ENCODE measurements around the gene SYNE2. TPM values are rescaled to one million over a fixed set of nuclear protein-coding genes. Genes with fewer than 3 reads are reported as not detected.

The SYNE2 gene
- total RNA-seq, 1 donor, result 131 TPM

DNA sequence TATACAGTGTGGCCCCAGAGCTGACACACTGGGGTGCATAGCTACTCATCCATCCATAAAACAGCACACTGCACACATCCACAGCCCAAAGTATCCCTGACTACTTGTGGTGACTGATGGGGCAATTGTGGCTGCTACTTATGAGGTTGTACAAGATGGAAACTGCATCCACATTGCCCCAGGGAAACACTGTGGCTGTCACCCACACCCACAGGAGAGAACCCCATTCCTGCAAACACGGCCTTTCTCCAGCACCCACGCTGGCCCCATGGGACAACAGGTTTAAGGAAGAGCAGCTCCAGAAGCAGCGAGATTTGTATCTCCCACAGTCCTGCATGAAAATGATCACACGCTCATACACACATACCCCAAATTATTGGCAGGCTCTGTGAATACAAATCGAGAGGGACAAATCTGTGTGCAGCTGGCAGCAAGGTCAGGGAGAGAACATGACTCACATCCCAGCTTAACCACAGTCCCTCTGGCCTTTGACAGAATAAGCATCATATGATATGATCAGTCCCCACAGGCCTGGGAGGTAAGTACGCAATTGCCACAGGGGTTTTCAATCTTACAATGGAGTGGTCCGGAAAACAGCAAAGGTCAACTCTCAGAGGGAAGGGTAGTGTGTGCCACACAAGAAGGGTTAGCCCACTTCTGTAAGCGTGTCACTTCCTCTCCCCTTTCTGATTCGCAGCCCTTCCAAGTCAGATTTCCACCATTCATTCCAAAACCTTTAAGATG is 379.5 kb downstream of the SYNE2 start:
- Histone ChIP-seq H3K4me3 (ENCODE audit: low read length) (no peak overlapping the region), H3K9me3 (ENCODE audit: low read depth, low read length) (no peaks in the 10 kb centered on the region), H3K27me3 (ENCODE audit: insufficient read depth, low read length) (no peaks in the 10 kb centered on the region), H3K4me1 (ENCODE audit: insufficient read depth, low read length) (peaks cover 18% of the 10 kb centered on the region)

DNA sequence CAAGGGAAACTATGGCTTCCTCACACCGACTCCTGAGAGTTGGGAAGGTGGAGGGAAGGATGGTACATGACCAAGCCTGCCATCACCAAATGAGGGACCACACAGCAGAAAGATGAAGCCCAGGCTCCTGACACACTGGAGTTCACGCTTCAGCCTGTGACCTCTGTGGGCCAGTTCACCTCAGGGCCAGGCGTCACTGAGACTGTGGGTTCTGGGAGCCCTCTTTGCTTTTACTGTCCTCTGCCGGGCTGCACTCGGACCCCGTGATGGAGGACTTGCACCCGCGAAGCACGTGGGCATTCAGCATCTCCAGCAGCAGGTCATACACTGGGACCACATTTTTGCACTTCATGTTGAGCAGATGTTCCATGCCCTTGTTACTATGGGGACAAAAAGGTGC is 380.1 kb downstream of the SYNE2 start:
- H3K4me1 ChIP-seq (ENCODE audit: insufficient read depth, low read length), result peaks cover 18% of the 10 kb centered on the region
- H3K9me3 ChIP-seq (ENCODE audit: low read depth, low read length), result no peaks in the 10 kb centered on the region
- no peaks in the 10 kb centered on the region for H3K27me3 ChIP-seq (ENCODE audit: insufficient read depth, low read length)
- H3K4me3 ChIP-seq (ENCODE audit: low read length), result no peak overlapping the region

DNA sequence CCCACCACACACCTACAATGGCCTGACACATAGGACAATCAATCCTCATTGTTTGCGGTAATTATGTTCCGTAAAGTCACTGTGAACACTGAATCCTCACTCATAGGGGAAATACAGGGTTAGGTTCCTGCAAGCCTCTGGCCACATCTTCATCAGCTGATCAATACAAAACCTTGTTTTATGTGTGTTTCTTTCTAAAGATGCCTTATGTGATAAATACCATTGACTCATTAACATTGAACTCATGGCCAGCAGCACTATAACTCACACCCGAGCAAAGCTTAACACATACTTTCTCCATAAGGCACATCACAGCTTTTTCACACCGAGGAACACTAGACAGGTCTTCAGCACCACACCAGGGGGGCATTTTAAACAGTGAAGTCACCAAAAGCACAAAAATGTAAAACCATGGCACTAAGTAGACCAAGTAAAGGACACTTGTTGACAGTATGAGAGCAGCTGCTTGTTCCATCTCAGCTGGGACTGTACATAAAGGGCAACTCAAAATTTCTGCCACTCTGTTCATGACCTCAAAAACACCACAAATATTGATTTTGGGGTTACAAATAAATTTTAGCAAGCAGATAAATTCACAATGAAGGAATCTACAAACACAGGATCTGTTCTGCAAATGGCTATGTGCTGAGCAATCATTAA is 380.9 kb downstream of the SYNE2 start:
- H3K27me3 ChIP-seq (ENCODE audit: insufficient read depth, low read length), result no peaks in the 10 kb centered on the region
- H3K4me1 ChIP-seq (ENCODE audit: insufficient read depth, low read length), result peaks cover 18% of the 10 kb centered on the region
- H3K9me3 ChIP-seq (ENCODE audit: low read depth, low read length), result no peaks in the 10 kb centered on the region
- H3K4me3 ChIP-seq (ENCODE audit: low read length), result no peak overlapping the region

DNA sequence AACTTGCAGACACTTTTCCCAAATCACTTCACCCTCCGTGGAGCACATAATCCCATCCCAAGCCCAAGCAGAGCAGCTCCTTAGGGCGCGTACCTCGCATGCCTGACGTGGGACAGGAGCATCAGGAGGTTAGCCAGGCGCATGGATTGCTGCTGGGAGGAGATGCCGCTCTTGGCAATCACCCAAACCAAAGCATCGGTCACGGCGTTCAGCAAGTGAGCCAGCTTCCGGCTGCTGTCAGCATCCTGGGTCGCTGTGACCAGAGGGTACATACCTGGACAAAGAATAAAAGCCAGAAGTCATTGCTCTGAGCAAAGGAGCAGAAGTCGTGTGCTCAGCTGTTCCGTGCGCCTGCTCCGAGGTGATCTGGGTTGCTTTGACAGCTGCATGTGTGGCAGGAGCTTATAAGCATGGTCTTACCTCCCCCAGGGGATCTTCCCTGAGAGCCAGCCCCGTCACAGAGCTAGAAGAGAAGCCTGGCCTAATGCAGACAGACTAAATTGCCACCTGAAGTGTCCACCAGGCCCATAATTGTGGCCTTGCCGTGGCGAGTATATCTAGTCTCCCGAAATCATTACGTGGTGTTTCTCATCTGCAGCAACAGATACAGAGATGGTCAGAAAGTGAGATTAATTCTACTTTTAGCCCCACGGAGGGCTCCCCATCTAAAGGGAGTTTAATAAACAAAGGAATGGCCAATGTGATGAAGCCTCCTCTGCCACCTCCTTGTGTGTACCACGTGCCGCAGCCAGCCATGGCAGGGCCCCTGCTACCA is 382.3 kb downstream of the SYNE2 start:
- no peaks in the 10 kb centered on the region for H3K9me3 ChIP-seq (ENCODE audit: low read depth, low read length)
- H3K4me3 ChIP-seq (ENCODE audit: low read length), result no peak overlapping the region
- peaks cover 18% of the 10 kb centered on the region for H3K4me1 ChIP-seq (ENCODE audit: insufficient read depth, low read length)
- H3K27me3 ChIP-seq (ENCODE audit: insufficient read depth, low read length), result no peaks in the 10 kb centered on the region

DNA sequence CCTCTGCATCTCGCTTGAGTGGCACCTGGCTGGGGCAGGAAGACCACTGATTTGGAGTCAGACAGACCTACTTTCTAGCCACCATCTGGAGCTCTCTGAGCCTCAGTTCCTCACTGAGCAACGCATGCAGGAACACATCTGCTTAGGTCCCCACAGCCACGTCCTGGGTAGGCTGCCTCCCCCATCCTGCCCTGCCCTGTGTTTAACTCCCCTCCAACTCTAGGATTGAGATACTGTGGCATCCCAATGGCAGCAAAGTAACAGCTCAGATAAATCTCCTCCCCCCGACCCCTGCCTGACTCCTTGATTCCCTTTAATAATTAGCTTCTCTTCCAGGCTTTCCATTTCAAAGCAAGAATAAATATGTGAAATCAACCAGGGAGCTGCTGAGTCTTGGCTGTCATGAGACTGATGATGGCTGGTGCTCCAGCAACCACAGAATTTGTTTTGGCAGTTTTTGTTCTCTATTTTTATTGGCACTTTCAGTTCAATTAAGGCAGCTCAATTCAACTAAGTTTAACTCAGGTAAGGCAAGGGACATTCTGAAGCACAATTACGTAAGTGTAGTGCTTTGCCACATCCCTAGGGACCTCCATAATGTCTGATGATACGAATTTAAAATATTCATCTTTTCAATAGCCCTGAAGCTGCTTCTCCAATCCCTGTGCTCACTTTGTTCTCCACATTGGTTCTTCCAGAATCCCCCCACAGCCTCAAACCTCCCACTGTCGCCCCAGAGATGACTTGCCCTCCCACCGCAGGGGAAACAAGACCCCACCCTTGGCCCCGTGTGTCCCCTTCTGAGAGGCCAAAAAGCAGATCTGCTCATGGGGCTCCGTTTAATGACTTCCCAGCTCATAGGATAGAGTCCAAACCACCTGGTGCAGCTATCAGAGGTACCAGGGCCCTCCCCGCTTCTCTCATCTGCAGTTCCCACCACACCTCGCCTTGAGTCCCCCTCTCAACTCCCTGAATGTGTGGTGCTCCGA is 383.1 kb downstream of the SYNE2 start:
- Histone ChIP-seq H3K4me1 (ENCODE audit: insufficient read depth, low read length) (peaks cover 18% of the 10 kb centered on the region), H3K9me3 (ENCODE audit: low read depth, low read length) (no peaks in the 10 kb centered on the region), H3K27me3 (ENCODE audit: insufficient read depth, low read length) (no peaks in the 10 kb centered on the region), H3K4me3 (ENCODE audit: low read length) (no peak overlapping the region)

DNA sequence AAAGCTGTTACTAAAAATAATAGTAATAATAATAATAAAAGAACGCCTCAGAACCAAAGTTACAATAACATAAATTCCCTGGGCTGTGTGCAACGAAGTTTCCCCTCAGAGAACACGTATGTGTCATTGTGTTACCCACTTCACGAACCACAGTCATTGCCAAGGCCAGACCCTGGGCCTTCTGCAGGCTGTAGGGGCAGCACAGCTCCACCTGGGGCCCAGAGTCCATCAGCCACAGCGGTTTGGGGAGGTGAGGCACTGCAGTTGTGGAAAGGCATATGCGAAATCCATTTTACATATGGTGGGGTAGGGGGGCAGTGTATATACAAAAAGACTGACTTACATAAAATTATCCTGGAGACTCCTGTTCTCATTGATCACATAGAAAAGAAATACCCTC is 385.2 kb downstream of the SYNE2 start:
- Histone ChIP-seq H3K4me3 (ENCODE audit: low read length) (no peak overlapping the region), H3K27me3 (ENCODE audit: insufficient read depth, low read length) (no peaks in the 10 kb centered on the region), H3K4me1 (ENCODE audit: insufficient read depth, low read length) (peaks cover 18% of the 10 kb centered on the region), H3K9me3 (ENCODE audit: low read depth, low read length) (no peaks in the 10 kb centered on the region)

- Histone ChIP-seq H3K27me3 (ENCODE audit: insufficient read depth, low read length) (no peaks in the 10 kb centered on the region), H3K9me3 (ENCODE audit: low read depth, low read length) (no peaks in the 10 kb centered on the region), H3K4me1 (ENCODE audit: insufficient read depth, low read length) (peaks cover 18% of the 10 kb centered on the region), H3K4me3 (ENCODE audit: low read length) (no peak overlapping the region)
These were observed 385.8 kb downstream of the SYNE2 start for GRCh38 chr14:64238631-64239030.

DNA sequence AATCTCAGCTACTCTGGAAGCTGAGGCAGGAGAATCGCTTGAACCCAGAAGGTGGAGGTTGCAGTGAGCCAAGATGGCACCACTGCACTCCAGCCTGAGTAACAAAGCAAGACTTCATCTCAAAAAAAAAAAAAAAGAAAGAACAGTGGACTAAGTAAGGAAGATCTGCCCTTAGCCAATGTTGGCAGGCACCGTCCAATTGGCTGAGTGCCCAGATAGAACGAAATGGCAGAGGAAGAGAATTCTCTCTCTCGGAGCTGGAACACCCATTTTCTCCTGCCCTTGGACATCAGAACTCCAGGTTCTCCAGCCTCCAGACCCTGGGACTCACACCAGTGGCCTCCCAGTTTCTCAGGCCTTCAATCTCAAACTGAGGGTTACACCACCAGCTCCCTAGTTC is 391.5 kb downstream of the SYNE2 start:
- Histone ChIP-seq H3K4me1 (ENCODE audit: insufficient read depth, low read length) (no peaks in the 10 kb centered on the region), H3K4me3 (ENCODE audit: low read length) (no peak overlapping the region), H3K27me3 (ENCODE audit: insufficient read depth, low read length) (no peaks in the 10 kb centered on the region), H3K9me3 (ENCODE audit: low read depth, low read length) (no peaks in the 10 kb centered on the region)

DNA sequence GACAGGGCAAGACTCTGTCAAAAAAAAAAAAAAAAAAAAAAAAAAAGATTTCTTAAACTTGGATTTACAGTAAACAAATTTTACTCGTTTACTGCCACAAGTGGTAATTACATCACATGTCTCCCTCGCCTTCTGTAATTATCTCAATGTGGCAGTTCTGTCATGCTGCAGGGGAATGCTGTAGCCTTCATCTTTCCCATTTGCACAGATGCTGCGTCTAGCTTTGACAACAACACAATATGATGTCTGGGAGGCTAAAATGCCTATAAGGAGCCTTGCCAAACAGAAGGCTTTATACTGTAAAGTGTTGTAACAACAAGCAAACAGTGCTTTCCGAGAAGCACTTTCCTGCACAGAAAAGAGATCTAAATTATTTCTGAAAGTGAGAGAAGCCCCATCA is 392.7 kb downstream of the SYNE2 start:
- no peaks in the 10 kb centered on the region for H3K4me1 ChIP-seq (ENCODE audit: insufficient read depth, low read length)
- no peaks in the 10 kb centered on the region for H3K9me3 ChIP-seq (ENCODE audit: low read depth, low read length)
- no peaks in the 10 kb centered on the region for H3K27me3 ChIP-seq (ENCODE audit: insufficient read depth, low read length)
- H3K4me3 ChIP-seq (ENCODE audit: low read length), result no peak overlapping the region

DNA sequence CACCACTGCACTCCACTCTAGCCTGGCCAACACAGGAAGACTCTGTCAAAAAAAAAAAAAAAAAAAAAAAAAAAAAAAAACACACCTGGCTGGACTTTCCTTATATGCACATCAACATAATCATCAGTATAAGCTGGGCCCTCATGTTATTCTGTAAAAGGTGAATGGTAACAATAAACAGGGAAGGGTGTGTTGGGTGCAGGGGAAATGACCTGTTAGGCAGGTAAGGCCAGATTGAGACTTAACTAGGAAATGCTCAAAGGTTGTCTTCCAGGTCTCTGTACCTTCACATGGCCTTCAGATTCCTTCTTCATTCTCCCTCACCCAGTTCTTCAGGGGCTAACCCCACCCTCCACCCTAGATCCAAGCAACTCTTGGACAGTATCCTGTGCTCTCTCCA is 393.9 kb downstream of the SYNE2 start:
- Histone ChIP-seq H3K4me3 (ENCODE audit: low read length) (no peak overlapping the region), H3K27me3 (ENCODE audit: insufficient read depth, low read length) (no peaks in the 10 kb centered on the region), H3K9me3 (ENCODE audit: low read depth, low read length) (no peaks in the 10 kb centered on the region), H3K4me1 (ENCODE audit: insufficient read depth, low read length) (no peaks in the 10 kb centered on the region)

- H3K27me3 ChIP-seq (ENCODE audit: insufficient read depth, low read length), result no peaks in the 10 kb centered on the region
- H3K4me3 ChIP-seq (ENCODE audit: low read length), result no peak overlapping the region
- H3K4me1 ChIP-seq (ENCODE audit: insufficient read depth, low read length), result no peaks in the 10 kb centered on the region
- H3K9me3 ChIP-seq (ENCODE audit: low read depth, low read length), result no peaks in the 10 kb centered on the region
These were observed 394.4 kb downstream of the SYNE2 start for GRCh38 chr14:64247195-64247594.

DNA sequence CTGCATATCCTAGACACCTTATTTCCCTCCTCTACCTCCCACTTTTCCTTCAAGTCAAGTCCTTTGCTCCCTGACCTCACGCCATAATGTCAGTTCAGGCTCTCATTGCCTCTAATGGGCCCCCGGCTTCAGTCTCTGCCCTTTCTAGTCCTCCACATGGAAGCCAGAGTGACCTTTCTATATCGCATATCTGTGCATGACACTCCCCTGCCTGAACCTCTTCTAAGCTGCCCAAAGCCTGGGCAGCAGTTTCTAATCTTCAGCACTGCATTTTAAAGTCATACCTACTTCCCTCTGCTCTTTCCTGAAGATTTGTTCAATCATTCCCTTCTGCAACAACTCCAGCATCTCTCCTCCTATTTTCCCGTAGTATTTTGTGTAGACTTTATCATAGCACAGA is 395.9 kb downstream of the SYNE2 start:
- Histone ChIP-seq H3K4me1 (ENCODE audit: insufficient read depth, low read length) (no peaks in the 10 kb centered on the region), H3K27me3 (ENCODE audit: insufficient read depth, low read length) (no peaks in the 10 kb centered on the region), H3K9me3 (ENCODE audit: low read depth, low read length) (no peaks in the 10 kb centered on the region), H3K4me3 (ENCODE audit: low read length) (no peak overlapping the region)

- no peak overlapping the region for H3K4me3 ChIP-seq (ENCODE audit: low read length)
- H3K27me3 ChIP-seq (ENCODE audit: insufficient read depth, low read length), result no peaks in the 10 kb centered on the region
- no peaks in the 10 kb centered on the region for H3K4me1 ChIP-seq (ENCODE audit: insufficient read depth, low read length)
- no peaks in the 10 kb centered on the region for H3K9me3 ChIP-seq (ENCODE audit: low read depth, low read length)
These were observed 396.6 kb downstream of the SYNE2 start for GRCh38 chr14:64249363-64249762.

- Histone ChIP-seq H3K9me3 (ENCODE audit: low read depth, low read length) (no peaks in the 10 kb centered on the region), H3K4me3 (ENCODE audit: low read length) (no peak overlapping the region), H3K27me3 (ENCODE audit: insufficient read depth, low read length) (no peaks in the 10 kb centered on the region)
These were observed 400.9 kb downstream of the SYNE2 start for GRCh38 chr14:64253672-64254071.

More at GRCh38 chr14:64253672-64254071, 400.9 kb downstream of the SYNE2 start:
- H3K4me1 ChIP-seq (ENCODE audit: insufficient read depth, low read length), result no peaks in the 10 kb centered on the region
